GM18951 (cell line): ENCODE data around the gene LRRC38.

Source experiments
- POLR2A ChIP-seq: IDR thresholded peaks from 4 replicates; pipeline ENCODE4 v1.6.1; 2011; ENCODE audit warnings: mild to moderate bottlenecking; ENCODE audit not compliant: insufficient read length, insufficient read depth; ENCODE audit errors: extremely low read depth
- in situ Hi-C: fragments of 300-500 bp; cut with MboI; formaldehyde crosslinking; loops from one replicate; pipeline ENCODE4 v1.12.0; 2022; ENCODE audit warnings: low sequenced_read_pairs, mixed read lengths, inconsistent platforms; ENCODE audit not compliant: unreplicated experiment

The LRRC38 gene

DNA sequence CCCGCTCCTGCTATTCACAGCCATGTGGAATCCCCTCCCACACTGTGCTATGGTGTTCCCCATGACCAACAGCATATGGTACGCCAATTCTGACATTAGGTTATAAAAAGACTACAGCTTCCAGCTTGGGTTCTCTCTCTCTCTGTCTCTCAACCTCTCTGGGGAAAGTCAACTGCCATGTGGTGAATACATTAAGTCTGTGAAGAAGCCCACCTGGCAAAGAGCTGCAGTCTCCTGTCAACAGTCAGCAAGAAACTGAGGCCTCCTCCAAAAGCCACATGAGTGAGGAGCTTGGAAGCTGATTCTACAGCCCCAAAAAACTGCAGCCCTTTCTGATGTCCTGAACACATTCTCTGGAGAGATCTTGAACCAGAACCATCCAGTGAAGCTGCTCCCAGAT lies 25.0 kb upstream of the LRRC38 start:
- no peak for TF ChIP-seq POLR2A
- in situ Hi-C loops, result no loop called here

DNA sequence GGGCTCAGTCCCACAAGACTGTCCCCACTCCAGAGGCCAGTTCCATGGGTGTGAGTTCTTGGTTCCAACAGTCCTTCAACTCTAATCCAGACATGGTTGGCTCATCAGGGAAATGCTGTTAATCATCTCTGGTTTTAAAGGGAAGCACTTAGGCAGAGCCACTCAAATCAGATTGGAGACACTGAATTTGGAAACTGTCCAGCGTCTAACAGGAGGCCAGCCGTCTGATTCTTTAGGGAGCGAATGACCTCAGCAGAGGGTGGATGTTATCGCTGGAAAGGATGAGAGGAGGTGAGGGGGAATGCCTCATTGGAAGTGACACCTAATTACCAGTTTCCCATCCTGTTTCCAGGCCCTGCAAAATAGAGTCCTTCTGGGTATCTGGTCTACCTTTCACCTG lies 22.8 kb upstream of the LRRC38 start:
- no peak for TF ChIP-seq POLR2A
- in situ Hi-C loops, result no loop called here

DNA sequence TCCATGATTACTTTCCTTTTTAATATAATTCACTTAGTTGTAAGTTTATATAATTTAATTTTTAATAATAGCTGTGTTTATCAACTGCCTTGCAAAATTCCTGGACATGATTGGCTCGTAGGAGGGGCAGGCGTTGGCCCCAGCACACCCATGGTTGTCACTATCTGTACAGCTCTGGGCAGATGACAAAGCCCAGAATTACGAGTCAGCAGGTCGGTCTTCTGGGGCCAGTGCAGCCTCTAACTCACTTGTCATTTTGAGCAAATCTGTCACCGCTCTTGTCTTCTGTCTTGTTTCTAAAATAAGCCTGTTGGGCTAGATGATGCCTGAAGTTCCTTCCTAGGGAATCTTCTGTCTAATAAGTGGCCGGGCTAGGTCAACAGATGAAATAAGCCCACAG lies 21.4 kb upstream of the LRRC38 start:
- in situ Hi-C loops, result no loop called here
- TF ChIP-seq POLR2A, result no peak

DNA sequence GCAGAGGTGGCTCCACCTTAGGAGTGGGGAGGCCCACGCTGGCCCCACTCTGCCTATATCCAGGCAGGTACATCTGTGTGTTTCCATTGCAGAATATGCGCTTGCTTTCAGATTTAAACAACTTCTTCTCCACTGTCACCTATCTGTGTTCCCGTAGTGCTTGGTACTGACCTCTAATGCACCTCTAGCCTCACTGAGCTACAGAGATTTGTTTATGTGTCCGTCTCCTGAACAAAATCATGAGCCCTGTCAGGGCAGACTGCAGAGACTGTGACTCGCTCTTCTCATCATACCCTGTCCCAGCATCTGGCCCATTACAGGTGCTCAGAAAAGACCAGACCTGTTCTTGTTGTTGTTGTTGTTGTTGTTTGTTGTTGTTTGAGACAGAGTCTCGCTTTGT lies 14.5 kb upstream of the LRRC38 start:
- TF ChIP-seq POLR2A, result no peak
- in situ Hi-C loops, result no loop called here

GRCh38 chr1:13523780-13524477 lies 10.1 kb upstream of the LRRC38 start:
- no peak for TF ChIP-seq POLR2A
- in situ Hi-C loops, result no loop called here

GRCh38 chr1:13520985-13521384 lies 7.2 kb upstream of the LRRC38 start:
- TF ChIP-seq POLR2A, result no peak
- in situ Hi-C loops, result no loop called here

- no peak for TF ChIP-seq POLR2A
- in situ Hi-C loops, result no loop called here
Measured at GRCh38 chr1:13517193-13517812, 3.5 kb upstream of the LRRC38 start.

- TF ChIP-seq POLR2A, result no peak
- in situ Hi-C loops, result no loop called here
Measured at GRCh38 chr1:13516606-13517005, 2.8 kb upstream of the LRRC38 start.

- no peak for TF ChIP-seq POLR2A
- in situ Hi-C loops, result no loop called here
Measured at GRCh38 chr1:13514821-13515220, 1.0 kb upstream of the LRRC38 start.

DNA sequence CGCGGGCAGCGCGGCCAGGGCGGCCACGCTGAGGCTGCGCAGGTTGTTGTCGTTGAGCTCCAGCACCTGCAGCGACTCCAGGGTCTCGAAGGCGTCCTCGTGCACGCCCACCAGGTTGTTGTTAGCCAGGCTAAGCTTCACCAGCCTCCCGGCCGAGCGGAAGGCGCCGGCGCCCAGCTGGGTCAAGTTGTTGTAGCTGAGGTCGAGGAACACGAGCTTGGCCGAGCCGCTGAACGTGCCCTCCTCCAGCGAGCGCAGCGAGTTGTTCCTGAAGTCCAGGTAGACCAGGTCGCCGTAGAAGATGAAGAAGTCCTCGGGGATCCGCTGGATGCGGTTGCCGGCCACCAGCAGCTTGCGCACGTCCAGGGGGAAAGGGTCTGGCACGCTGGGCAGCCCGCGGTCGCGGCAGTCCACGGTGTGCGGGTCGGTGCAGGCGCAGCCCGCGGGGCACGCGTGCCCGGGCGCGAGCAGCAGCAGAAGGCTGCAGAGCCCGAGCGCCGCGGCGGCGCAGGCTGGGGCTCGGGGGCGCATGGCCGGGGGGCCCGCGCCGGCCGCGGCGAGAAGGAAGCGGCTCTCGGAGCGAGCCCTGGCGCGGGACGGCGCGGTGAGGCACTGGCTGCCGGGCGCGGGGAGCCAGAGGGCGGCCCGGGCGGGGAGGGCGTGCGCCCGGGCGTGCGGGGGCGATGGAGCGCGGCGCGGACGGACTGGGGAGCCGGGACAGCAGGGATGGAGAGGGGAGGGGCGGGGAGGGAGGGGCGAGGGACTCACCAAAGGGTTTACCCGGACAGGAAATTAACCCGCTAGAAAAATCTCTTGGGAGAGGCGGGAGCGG lies 524 bp downstream of the LRRC38 start:
- in situ Hi-C loops, result no loop called here
- TF ChIP-seq POLR2A, result no peak

GRCh38 chr1:13512472-13512871 lies 1.3 kb downstream of the LRRC38 start:
- in situ Hi-C loops, result no loop called here

GRCh38 chr1:13510499-13510898 lies 3.3 kb downstream of the LRRC38 start:
- TF ChIP-seq POLR2A, result no peak
- in situ Hi-C loops, result no loop called here

More at GRCh38 chr1:13512472-13512871, 1.3 kb downstream of the LRRC38 start:
- no peak for TF ChIP-seq POLR2A

GRCh38 chr1:13507075-13507474 lies 6.7 kb downstream of the LRRC38 start:
- in situ Hi-C loops, result no loop called here
- no peak for TF ChIP-seq POLR2A

DNA sequence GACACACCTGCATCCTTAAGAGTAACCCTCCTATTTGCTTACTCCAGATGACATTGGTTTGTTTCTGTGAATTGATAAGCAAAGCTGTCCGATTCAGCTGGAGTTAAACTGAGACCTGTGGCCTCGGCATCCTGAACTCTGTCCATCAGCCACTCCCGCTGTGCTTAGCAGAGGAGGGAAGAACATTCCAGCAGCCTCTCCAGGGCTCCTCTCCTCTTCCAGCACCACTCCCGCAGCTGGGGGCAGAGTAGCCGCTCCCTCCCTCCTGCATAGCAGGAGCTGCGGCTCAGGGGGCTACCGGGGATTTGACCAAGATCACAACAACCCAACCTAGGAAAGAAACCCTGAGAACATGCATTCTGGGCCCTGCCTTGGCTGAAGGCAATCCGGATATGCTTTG lies 8.8 kb downstream of the LRRC38 start:
- in situ Hi-C loops, result no loop called here

DNA sequence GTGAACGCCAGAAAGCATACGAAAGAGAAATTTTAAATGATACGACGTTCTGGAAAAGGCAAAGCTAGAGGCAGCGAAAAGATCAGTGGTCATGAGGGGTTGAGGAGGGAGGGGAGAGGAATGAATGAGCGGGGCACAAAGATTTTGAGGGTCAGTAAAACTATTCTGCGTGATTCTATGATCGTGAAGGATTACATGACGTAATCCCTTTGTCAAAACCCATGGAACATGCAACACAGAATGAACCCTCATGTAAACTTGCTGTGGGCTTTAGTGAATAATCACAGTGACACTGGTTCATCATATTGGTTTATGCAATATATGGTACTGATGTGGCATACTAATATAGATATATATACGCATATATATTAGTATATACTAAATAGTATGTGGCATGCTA lies 13.0 kb downstream of the LRRC38 start:
- TF ChIP-seq POLR2A, result no peak
- in situ Hi-C loops, result no loop called here

More for the DNA sequence above, 8.8 kb downstream of the LRRC38 start:
- no peak for TF ChIP-seq POLR2A
